ENCODE results near the gene CLCF1. TPM values are rescaled to one million over a fixed set of nuclear protein-coding genes. Genes with fewer than 3 reads are reported as not detected.
"Not testable (repeated sequence)": the region's sequence is repeated elsewhere in the genome, so short reads cannot be mapped to it uniquely, and the experiment has no call there.

Gene CLCF1
- total RNA-seq, 1 donor from 2014 or later, result 1.4 TPM

GRCh38 chr11:67322049-67322448 lies 51.3 kb downstream of the CLCF1 start:
- DNase-seq (ENCODE audit: low spot score), result no peak

GRCh38 chr11:67321313-67321871 lies 52.0 kb downstream of the CLCF1 start:
- DNase-seq (ENCODE audit: low spot score), result no peak

GRCh38 chr11:67320691-67321090 lies 52.7 kb downstream of the CLCF1 start:
- no peak for DNase-seq (ENCODE audit: low spot score)

- no peak for DNase-seq (ENCODE audit: low spot score)
These were observed 53.4 kb downstream of the CLCF1 start for GRCh38 chr11:67320011-67320410.

- not testable (repeated sequence) for DNase-seq (ENCODE audit: low spot score)
These were observed 54.5 kb downstream of the CLCF1 start for GRCh38 chr11:67318876-67319275.

- DNase-seq (ENCODE audit: low spot score), result no peak
These were observed 55.4 kb downstream of the CLCF1 start for GRCh38 chr11:67317888-67318555.

- DNase-seq (ENCODE audit: low spot score), result peak; percentile 98
These were observed 56.1 kb downstream of the CLCF1 start for GRCh38 chr11:67317205-67317887.

GRCh38 chr11:67316882-67317204 lies 56.6 kb downstream of the CLCF1 start:
- DNase-seq (ENCODE audit: low spot score), result no peak

- no peak for DNase-seq (ENCODE audit: low spot score)
These were observed 58.0 kb downstream of the CLCF1 start for GRCh38 chr11:67315325-67315909.

- DNase-seq (ENCODE audit: low spot score), result no peak
These were observed 59.2 kb downstream of the CLCF1 start for GRCh38 chr11:67314218-67314617.

Other genes with a start within 250 kb of the CLCF1 start
- gene GRK2, start 107.1 kb downstream of the CLCF1 start, total RNA-seq, result 75.9 TPM
- gene ANKRD13D, start 84.3 kb downstream of the CLCF1 start, total RNA-seq, result 110 TPM
- gene SSH3, start 70.1 kb downstream of the CLCF1 start, total RNA-seq, result 258 TPM
- 57.9 TPM for gene POLD4, start 20.1 kb downstream of the CLCF1 start, total RNA-seq
- 26.1 TPM for gene RAD9A, start 18.4 kb upstream of the CLCF1 start, total RNA-seq
- gene PPP1CA, start 28.3 kb upstream of the CLCF1 start, total RNA-seq, result 124 TPM
- gene TBC1D10C, start 30.5 kb upstream of the CLCF1 start, total RNA-seq, result 3.6 TPM
- gene CARNS1, start 42.1 kb upstream of the CLCF1 start, total RNA-seq, result 1.3 TPM
- 44.8 TPM for gene RPS6KB2, start 54.9 kb upstream of the CLCF1 start, total RNA-seq
- 6.4 TPM for gene PTPRCAP, start 64.1 kb upstream of the CLCF1 start, total RNA-seq
- 101 TPM for gene CORO1B, start 69.9 kb upstream of the CLCF1 start, total RNA-seq
- not detected for gene GPR152, start 79.1 kb upstream of the CLCF1 start, total RNA-seq
- 2.8 TPM for gene CABP4, start 81.8 kb upstream of the CLCF1 start, total RNA-seq
- gene TMEM134, start 95.7 kb upstream of the CLCF1 start, total RNA-seq, result 134 TPM
- gene AIP, start 109.4 kb upstream of the CLCF1 start, total RNA-seq, result 46.8 TPM
- gene PITPNM1, start 131.8 kb upstream of the CLCF1 start, total RNA-seq, result 41.2 TPM
- gene CDK2AP2, start 134.6 kb upstream of the CLCF1 start, total RNA-seq, result 40.5 TPM
- not detected for gene CABP2, start 149.8 kb upstream of the CLCF1 start, total RNA-seq
- 771 TPM for gene GSTP1, start 210.2 kb upstream of the CLCF1 start, total RNA-seq
- 199 TPM for gene NDUFV1, start 233.3 kb upstream of the CLCF1 start, total RNA-seq